HEK293 (cell line): ENCODE results near the gene NR3C2.

ENCODE experiments used
- CTCF ChIP-seq: fragments of 450-650 bp; formaldehyde crosslinking; IDR thresholded peaks from 2 replicates; pipeline ENCODE4 v1.5.1; 2016; ENCODE audit warnings: missing biosample characterization, missing genetic modification characterization
- ZNF132 ChIP-seq: fragments of 450-650 bp; formaldehyde crosslinking; IDR thresholded peaks from 2 replicates; pipeline ENCODE4 v1.5.1; 2017; ENCODE audit warnings: missing biosample characterization, missing genetic modification characterization, borderline replicate concordance
- ZNF211 ChIP-seq: fragments of 450-650 bp; formaldehyde crosslinking; IDR thresholded peaks from 2 replicates; pipeline ENCODE4 v1.5.1; 2016; ENCODE audit warnings: low read depth, missing biosample characterization, missing genetic modification characterization
- ZNF324 ChIP-seq: fragments of 450-650 bp; formaldehyde crosslinking; IDR thresholded peaks from 2 replicates; pipeline ENCODE4 v1.5.1; 2016; ENCODE audit warnings: missing biosample characterization, missing genetic modification characterization

GRCh38 chr4:148302416-148302815 is 139.8 kb downstream of the NR3C2 start:
- TF ChIP-seq ZNF211 (tag by site-specific recombination) (no peak), CTCF (tag by site-specific recombination) (no peak), ZNF132 (tag by site-specific recombination) (no peak), ZNF324 (no peak)
